Cardiac muscle cell (in vitro differentiated cells and primary cell): ENCODE data around the gene SMCR8. TPM values are rescaled to one million over a fixed set of nuclear protein-coding genes. Genes with fewer than 3 reads are reported as not detected.

Source experiments
- DNase-seq, 2 donors: peaks; one replicate each; pipeline versions ENCODE4 v3.0.0 to v3.0.0-alpha.2; 2010 to 2017; ENCODE audit warnings: low read depth in 1 of 2, low spot score in 1 of 2
- H3K27ac ChIP-seq: fragments of 200-600 bp; sonication (generic); 2 replicates; pipeline ENCODE4 v1.5.1; 2016
- H3K27me3 ChIP-seq: fragments of 200-600 bp; sonication (generic); 2 replicates; pipeline ENCODE4 v1.6.0; 2016; ENCODE audit warnings: control low read depth
- H3K36me3 ChIP-seq: fragments of 200-600 bp; sonication (generic); 2 replicates; pipeline ENCODE4 v1.5.1; 2016; ENCODE audit warnings: control low read depth
- H3K4me1 ChIP-seq: fragments of 200-600 bp; sonication (generic); 2 replicates; pipeline ENCODE4 v1.8.1; 2017; ENCODE audit warnings: low read depth, mild to moderate bottlenecking, mixed run types
- H3K4me3 ChIP-seq: fragments of 200-600 bp; sonication (generic); 2 replicates; pipeline ENCODE4 v1.5.1; 2016; ENCODE audit warnings: mild to moderate bottlenecking
- H3K9me3 ChIP-seq: fragments of 200-600 bp; sonication (generic); 2 replicates; pipeline ENCODE4 v1.5.1; 2017; ENCODE audit warnings: low read depth, mild to moderate bottlenecking, control low read depth
- polyA plus RNA-seq: library from polyadenylated mRNA; unstranded; fragments of >200 nt; fragmentation: Nextera tagmentation; extraction: Ambion mirVana; gene quantifications from 2 replicates; pipeline ENCODE4 v1.2.1, GENCODE V29; 2016
- total RNA-seq: library from RNA; depleted of rRNA; stranded (reverse); fragments of >200 nt; gene quantifications from 2 replicates; pipeline ENCODE4 v1.2.3, GENCODE V29; 2016
- TF ChIP-seq, protein P1 (sequence below): IDR thresholded peaks from 2 replicates; pipeline ENCODE4 v1.5.1; 2012; ENCODE audit warnings: low read depth, mild to moderate bottlenecking, low read length

Gene SMCR8
- total and polyA plus RNA-seq, 2 experiments from 2014 or later, result 3.9 to 11.3 TPM

DNA sequence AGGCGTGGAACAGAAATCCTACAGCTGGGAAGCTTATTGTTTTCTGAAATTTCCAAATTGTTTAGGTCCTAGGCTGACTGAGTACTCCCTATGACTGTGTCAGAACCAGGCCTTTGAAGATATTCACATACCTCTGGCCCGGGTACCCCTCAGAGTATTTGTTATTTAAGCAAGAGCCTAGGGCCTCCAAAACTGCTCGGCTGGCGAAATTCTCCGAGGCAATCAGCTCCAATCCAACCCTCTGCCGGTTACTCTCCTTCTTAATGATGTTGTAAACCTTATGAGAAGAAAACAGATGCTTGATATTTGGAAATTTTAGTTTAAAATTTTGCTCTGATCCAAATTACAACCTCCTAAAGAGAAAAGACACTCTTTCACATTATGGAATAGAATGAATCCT lies 38.4 kb downstream of the SMCR8 start:
- Histone ChIP-seq H3K4me1 (no peaks in the 10 kb centered on the region), H3K9me3 (no peaks in the 10 kb centered on the region), H3K4me3 (no peak overlapping the region), H3K36me3 (peaks cover 12% of the 10 kb centered on the region), H3K27me3 (no peaks in the 10 kb centered on the region), H3K27ac (no peak overlapping the region)
- TF ChIP-seq, protein P1, sequence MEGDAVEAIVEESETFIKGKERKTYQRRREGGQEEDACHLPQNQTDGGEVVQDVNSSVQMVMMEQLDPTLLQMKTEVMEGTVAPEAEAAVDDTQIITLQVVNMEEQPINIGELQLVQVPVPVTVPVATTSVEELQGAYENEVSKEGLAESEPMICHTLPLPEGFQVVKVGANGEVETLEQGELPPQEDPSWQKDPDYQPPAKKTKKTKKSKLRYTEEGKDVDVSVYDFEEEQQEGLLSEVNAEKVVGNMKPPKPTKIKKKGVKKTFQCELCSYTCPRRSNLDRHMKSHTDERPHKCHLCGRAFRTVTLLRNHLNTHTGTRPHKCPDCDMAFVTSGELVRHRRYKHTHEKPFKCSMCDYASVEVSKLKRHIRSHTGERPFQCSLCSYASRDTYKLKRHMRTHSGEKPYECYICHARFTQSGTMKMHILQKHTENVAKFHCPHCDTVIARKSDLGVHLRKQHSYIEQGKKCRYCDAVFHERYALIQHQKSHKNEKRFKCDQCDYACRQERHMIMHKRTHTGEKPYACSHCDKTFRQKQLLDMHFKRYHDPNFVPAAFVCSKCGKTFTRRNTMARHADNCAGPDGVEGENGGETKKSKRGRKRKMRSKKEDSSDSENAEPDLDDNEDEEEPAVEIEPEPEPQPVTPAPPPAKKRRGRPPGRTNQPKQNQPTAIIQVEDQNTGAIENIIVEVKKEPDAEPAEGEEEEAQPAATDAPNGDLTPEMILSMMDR, result no peak
- DNase-seq, result no peak

DNA sequence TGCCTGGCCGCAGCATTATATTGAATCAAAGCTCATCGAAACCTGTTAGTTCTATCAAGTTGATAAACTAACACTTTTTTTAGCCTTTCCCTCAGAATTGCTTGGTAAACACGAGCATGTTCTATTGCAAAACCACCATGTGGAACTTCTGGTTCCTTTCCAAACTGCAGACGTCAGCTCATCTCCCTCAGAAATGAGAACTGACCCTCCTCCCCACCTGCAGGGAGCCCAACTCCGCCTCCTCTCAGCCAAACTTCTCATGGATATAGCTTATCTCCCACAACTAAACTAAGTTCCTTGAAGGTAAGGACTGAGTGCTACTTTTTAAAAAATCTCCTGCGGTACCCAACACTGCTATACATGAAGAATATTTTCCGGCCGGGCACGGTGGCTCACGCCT lies 41.5 kb downstream of the SMCR8 start:
- Histone ChIP-seq H3K4me1 (no peaks in the 10 kb centered on the region), H3K27me3 (no peaks in the 10 kb centered on the region), H3K4me3 (no peak overlapping the region), H3K9me3 (no peaks in the 10 kb centered on the region), H3K36me3 (peaks cover 12% of the 10 kb centered on the region), H3K27ac (no peak overlapping the region)
- DNase-seq, result peak in 1 of 2 donors; percentile 86
- TF ChIP-seq, protein P1, result no peak

DNA sequence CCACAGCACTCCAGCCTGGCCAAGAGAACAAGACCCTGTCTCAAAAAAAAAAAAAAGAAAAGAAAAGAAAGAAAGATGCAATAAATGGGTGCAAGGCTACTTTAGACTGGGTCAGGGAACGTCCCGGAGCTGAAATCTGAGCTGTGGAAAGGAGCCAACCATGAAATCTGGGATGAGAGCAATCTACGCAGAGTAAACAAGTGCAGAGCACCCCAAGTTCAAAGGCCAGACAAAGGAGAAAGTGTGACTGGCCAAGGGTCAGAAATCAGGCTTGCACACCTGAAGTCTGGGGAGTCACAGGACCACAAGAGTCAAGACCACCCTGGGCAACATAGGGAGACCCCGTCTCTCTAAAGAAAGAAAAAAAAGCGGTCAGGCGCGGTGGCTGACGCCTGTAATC lies 45.4 kb downstream of the SMCR8 start:
- DNase-seq, result no peak
- Histone ChIP-seq H3K27ac (no peak overlapping the region), H3K27me3 (no peaks in the 10 kb centered on the region), H3K4me1 (no peaks in the 10 kb centered on the region), H3K4me3 (no peak overlapping the region), H3K9me3 (no peaks in the 10 kb centered on the region), H3K36me3 (peaks cover 3% of the 10 kb centered on the region)
- TF ChIP-seq, protein P1, result no peak

DNA sequence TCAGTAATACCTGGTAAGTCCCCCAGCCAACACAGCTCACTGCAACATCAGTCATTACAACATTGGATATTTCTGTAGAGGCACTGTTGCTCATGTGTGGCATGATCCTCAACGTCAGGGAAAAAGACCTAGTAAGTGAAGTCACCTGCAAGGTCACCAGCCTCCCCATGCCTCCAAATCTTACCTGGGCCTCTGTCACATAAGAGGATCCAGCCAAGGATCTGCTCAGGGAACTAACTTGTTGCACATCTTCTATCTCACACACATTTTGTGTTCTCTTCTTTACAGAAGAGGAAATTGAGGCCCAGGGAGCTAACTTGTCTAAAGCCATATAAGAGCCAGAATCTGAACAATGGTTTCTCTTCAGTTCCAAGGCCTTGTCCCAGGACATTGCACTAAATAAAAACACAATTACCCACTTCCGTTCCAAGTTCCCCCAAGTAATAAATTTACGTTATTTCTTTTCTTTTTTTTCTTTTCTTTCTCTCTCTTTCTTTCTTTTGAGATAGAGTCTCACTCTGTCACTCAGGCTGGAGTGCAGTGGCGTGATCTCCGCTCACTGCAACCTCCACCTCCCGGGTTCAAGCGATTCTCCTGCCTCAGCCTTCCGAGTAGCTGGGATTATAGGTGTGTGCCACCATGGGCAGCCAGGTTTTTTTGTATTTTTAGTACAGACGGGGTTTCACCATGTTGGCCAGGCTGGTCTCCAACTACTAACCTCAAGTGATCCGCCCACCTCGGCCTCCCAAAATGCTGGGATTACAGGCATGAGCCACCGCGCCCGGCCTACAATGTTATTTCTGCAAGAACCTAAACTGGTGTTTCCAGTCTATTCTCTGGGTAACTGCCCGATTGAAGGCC lies 47.0 kb downstream of the SMCR8 start:
- no peak for DNase-seq
- TF ChIP-seq, protein P1, result no peak
- Histone ChIP-seq H3K4me3 (peak overlapping the region; percentile 50), H3K9me3 (no peaks in the 10 kb centered on the region), H3K36me3 (peaks cover 3% of the 10 kb centered on the region), H3K27ac (no peak overlapping the region), H3K27me3 (no peaks in the 10 kb centered on the region), H3K4me1 (no peaks in the 10 kb centered on the region)

DNA sequence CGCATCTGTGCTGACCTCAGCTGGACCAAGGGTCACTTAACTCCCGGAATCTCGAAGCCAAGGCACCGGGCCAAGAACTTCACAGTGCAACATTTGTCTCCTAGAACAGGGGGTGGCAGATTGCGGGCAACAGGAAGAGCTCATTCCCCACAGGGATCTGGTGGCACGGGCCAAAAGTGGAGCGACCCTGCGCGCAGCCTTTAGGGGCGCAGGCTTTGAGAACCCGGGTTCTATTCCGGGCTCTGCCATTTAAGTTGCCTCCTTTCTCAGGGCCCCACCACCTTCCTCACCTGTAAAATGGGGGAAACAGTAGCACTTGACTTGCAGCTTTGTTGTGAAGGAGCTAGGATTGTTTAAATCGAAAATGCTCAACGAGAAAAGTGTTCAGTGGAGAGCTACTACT lies 47.6 kb downstream of the SMCR8 start:
- peak; percentile 45 to 57 for DNase-seq
- H3K4me1 ChIP-seq, result no peaks in the 10 kb centered on the region
- H3K27me3 ChIP-seq, result no peaks in the 10 kb centered on the region
- TF ChIP-seq, protein P1, result no peak
- H3K9me3 ChIP-seq, result no peaks in the 10 kb centered on the region
- no peak overlapping the region for H3K27ac ChIP-seq
- H3K36me3 ChIP-seq, result peaks cover 3% of the 10 kb centered on the region
- H3K4me3 ChIP-seq, result peak overlapping the region; percentile 50
